ENCODE results near the gene CD79A. TPM values are rescaled to one million over a fixed set of nuclear protein-coding genes. Genes with fewer than 3 reads are reported as not detected.
A peak's percentile ranks its signal among the peaks of the same experiment; 100 is the strongest.

Gene CD79A
- total RNA-seq, 1 donor from 2014 or later = 0.32 TPM

GRCh38 chr19:41883821-41884733 lies 7.0 kb downstream of the CD79A start:
- peak; percentile 96 for DNase-seq (ENCODE audit: low spot score)

GRCh38 chr19:41886761-41887710 lies 10.0 kb downstream of the CD79A start:
- peak; percentile 29 for DNase-seq (ENCODE audit: low spot score)

DNA sequence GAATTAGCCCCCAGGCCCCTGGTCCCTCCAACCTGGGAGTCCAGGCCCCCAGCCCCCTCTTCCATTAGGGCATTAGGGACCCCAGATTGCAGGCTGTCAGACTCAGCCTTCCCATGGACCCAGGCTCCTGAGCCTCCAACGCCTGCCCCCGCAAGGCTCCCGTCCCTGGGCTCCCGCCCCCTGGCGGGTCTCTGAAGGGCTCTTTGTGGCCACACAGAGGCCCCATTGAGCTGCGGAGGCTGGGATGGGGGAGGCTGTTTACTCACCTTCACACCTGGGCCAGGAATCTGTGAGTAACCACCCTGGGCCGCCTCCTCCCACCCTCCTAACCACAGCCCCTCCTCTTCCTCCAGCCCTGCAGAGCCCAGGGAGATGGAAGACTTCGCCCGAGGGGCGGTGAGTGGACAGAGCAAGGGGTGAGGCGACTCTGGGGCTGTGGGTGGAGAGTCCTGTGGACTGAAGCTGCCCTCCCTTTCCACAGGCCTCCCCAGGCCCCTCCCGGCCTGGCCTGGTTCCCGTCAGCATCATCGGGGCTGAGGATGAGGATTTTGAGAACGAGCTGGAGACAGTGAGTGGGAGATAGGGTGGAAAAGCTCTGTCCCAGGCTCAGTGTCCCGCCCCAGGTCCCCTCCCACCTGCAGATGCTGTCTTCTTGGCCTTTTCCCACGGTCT lies 10.8 kb downstream of the CD79A start:
- peak; percentile 60 for DNase-seq (ENCODE audit: low spot score)

GRCh38 chr19:41888926-41889325 lies 11.8 kb downstream of the CD79A start:
- DNase-seq (ENCODE audit: low spot score) = no peak

DNA sequence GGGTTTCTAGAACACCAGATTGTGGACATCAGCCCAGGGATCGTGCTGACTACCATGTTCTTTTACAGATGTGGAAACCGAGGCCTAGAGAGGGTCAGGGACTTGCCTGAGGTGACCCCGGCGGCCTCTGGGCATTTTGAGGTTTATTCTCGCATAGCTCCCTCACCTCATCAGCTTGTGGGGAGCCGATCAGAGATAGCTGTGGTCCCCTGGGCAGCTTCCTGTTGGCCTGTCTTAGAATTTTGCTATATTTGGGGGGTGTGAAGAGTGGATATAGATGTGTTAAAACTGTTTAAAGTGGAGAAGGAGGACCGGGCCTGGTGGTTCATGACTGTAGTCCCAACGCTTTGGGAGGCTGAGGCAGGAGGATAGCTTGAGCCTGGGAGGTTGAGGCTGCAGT lies 12.8 kb downstream of the CD79A start:
- no peak for DNase-seq (ENCODE audit: low spot score)

DNA sequence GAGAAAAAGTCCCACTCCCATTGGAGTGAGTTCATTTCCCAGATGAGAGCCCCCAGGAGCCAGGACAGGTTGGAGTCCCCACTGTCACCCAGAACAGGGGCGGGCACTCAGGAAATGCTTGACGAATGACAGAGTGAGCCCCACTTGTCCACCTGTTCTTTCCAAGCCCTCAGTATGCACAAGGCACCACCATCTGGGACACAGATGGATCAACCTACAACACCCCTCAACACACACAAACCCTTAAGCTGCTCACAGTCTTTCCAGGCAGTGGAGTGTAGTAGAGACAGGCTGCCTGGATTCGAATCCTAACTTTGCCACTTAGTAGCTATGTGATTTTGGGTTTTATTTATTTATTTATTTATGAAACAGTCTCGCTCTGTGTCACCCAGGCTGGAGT lies 13.9 kb downstream of the CD79A start:
- no peak for DNase-seq (ENCODE audit: low spot score)

DNA sequence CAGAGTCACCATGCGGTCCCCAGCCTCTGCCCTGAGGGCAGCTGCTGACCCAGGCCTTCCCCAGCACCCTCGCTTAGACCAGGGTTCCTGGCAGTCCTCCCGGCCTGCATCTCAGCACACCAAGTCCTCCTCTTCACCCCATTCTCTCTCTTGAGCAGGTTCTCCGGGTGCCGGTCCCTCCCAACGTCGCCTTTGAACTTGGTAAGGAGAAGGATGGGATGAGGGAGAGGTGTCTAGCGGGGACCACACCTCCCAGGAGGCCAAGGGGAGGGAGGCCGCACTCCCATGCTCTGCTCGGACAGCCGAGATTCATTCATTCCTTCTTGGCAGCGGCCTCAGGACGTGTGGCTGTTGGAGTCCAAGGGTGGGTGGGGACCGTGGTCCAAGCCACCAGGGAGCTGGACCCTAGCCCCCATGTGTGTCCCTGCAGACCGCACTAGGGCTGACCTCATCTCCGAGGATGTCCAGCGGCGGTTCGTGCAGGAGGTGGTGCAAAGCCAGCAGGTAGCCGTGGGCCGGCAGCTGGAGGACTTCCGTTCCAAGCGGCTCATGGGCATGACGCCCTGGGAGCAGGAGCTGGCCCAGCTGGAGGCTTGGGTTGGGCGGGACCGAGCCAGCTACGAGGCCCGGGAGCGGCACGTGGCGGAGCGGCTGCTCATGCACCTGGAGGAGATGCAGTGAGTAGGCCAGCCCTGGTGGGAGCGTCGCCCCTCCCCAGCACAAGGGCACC lies 15.3 kb downstream of the CD79A start:
- DNase-seq (ENCODE audit: low spot score) = no peak

DNA sequence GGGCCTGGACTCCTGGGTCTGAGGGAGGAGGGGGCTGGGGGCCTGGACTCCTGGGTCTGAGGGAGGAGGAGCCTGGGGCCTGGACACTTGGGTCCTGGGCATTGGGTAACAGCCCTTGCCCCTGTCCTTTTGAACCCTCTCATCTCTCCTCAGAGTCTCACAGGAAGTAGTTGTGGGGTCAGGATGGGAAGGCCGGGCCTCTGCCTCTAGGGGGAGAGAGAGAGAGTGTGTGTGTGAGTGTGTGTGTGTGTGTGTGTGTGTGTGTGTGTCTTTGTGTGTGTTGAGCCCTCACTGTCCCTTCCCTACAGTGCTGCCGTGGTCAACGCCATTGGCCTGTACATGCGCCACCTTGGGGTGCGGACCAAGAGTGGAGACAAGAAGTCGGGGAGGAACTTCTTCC lies 16.8 kb downstream of the CD79A start:
- DNase-seq (ENCODE audit: low spot score) = no peak

- no peak for DNase-seq (ENCODE audit: low spot score)
These were observed 17.3 kb downstream of the CD79A start for GRCh38 chr19:41894350-41894749.

DNA sequence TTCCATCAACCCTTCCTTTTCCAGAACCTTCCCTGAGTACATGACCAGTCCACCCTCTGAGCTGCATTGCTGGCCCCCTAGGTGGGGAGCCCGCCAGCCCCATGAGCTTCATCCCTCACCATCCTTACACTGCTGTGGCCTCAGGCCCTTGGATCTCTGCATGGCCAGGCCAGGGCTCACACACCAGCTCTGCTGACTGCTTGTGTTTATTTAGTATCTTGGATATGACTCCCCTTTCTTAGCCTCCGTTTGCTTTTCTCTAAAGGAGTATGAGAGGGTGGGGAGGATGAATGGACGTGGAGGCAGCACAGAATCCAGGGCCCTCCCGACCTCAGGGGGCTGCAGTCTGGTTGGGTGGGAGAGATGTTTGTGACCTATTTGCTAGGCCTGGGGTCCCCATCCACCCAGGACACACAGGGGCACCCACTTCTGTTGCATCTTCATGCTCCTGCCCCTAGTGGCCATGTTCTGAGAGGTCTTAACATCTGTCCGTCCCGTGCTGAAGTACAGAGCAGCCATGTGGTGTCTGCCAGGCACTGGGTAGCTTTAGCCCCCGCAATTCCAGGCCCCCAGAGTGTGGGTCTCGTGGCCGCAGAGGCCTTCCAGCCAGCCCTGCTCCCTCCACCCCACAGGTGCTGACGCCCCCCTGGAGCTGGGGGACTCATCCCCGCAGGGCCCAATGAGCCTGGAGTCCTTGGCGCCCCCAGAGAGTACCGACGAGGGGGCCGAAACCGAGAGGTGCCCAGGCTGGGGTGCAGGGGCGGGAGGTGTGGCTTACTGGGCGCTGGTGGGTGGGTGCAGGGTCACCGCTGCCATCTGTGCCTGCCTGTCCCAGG lies 18.9 kb downstream of the CD79A start:
- no peak for DNase-seq (ENCODE audit: low spot score)

GRCh38 chr19:41896581-41896942 lies 19.5 kb downstream of the CD79A start:
- DNase-seq (ENCODE audit: low spot score) = no peak

DNA sequence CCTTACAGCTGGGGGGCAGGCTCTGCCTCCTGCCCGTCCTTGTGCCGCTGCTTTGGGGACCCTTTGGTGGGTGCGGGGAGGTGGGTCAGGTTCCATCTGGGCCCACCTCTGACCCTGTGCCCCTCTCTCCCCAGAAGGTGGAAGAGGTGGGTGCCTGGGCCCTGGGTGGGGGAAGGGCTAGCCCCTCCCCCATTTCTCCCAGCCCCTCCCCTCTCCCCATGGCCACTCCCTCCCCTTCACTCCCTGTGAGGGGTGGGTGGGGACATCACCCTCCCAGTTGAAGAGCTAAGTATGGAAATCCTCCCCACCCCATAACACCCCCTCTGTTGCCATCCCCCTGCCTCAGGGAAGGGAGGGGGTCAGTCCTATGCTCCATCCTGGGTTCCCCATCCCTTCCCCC lies 20.1 kb downstream of the CD79A start:
- DNase-seq (ENCODE audit: low spot score) = no peak

- no peak for DNase-seq (ENCODE audit: low spot score)
These were observed 20.7 kb downstream of the CD79A start for GRCh38 chr19:41897820-41898219.

GRCh38 chr19:41898235-41898634 lies 21.2 kb downstream of the CD79A start:
- DNase-seq (ENCODE audit: low spot score) = no peak

DNA sequence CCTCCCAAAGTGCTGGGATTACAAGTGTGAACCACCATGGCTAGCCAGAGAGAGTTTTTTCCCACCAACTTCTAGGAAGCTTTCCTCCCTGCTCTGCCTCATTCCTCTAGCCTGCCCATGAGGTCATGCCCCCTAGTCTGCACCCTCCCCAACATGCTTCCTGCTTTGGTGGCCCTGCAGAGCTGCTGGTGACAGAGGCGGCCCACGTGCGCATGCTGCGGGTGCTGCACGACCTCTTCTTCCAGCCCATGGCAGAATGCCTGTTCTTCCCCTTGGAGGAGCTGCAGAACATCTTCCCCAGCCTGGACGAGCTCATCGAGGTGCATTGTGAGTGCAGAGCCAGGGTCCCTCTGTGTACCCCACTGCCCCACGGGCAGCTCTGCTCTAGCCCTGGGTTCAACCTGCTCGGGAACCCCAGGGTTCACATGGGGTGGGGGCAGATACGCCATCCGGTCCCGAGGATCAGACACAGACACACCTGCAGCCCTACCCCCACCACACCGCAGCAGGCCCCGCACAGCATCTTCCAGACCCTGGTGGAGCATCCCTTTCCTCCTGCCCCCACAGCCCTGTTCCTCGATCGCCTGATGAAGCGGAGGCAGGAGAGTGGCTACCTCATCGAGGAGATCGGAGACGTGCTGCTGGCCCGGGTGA lies 24.8 kb downstream of the CD79A start:
- no peak for DNase-seq (ENCODE audit: low spot score)

GRCh38 chr19:41902594-41902993 lies 25.5 kb downstream of the CD79A start:
- DNase-seq (ENCODE audit: low spot score) = no peak

DNA sequence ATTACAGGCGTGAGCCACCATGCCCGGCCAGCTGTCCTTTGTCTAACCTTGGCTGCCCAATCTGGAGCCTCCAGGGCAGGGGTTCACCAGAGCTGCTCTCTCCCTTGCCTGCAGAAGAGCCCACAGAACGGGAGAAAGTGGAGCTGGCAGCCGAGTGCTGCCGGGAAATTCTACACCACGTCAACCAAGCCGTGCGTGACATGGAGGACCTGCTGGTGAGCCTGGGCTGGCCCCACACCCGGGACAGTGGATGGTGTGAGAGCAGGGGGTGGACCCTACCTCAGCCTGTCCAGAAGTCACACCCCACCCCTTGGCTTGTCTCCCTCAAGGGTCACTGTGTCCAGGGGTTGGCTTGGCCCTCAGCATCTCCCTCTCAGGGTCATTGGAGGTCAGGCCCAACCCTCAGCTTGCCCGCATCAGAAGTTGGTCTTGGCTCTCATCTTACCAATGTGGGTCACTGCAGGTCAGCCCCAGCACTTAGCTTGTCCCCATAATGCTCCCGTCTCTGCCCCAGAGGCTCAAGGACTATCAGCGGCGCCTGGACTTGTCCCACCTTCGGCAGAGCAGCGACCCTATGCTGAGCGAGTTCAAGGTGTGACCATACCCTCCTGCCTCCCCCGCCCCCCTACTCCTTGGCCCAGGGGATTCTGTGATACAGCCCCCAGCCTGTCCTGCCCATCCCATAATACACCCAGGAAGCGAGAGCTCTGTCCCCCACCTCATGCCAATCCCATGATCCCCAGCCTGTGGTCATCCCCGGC lies 26.3 kb downstream of the CD79A start:
- DNase-seq (ENCODE audit: low spot score) = no peak

DNA sequence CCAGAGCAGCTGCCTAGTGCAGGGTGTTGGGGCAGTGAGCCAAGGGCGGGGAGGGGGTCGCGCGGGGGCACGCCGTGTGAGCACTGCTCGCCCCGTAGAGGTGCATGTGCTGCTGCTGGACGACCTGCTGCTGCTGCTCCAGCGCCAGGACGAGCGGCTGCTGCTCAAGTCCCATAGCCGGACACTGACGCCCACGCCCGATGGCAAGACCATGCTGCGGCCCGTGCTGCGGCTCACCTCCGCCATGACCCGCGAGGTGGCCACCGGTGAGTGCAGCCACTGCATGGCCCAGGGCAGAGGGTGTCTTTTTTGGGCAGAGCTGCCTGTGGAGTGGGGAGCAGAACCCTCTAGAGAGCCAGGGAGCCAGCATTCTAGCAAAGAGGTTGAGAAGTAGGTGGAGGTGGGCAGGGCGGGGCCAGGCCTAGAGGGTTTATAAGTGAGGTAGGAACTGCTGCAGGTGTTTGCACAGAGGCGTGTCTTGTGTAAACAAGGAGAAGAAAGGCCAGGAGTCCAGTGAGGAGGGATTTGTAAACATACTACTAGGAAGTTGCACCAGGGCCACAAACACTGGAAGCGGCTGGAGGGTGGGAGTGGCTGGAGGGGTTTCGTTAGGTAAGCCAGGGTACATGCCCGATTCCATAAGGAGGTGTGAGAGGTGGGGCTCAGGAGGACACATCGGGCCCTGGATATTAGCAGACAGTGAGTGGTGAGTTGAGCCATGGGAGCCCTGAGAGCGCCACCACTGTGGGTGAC lies 27.2 kb downstream of the CD79A start:
- peak; percentile 86 for DNase-seq (ENCODE audit: low spot score)

Data from mucosa of gallbladder (tissue), 1 donor.